COLO829 (cell line): ENCODE results near the gene TOMT.
"Not testable (repeated sequence)": the region's sequence is repeated elsewhere in the genome, so short reads cannot be mapped to it uniquely, and the experiment has no call there.

Experiments used
- DNase-seq: peaks from one replicate; pipeline ENCODE4 v3.0.0; 2012; ENCODE audit warnings: low spot score

Gene TOMT

GRCh38 chr11:72127923-72128322 lies 22.2 kb downstream of the TOMT start:
- DNase-seq = no peak

GRCh38 chr11:72129381-72129780 lies 23.7 kb downstream of the TOMT start:
- DNase-seq = no peak

GRCh38 chr11:72132646-72133045 lies 26.9 kb downstream of the TOMT start:
- no peak for DNase-seq

- DNase-seq = not testable (repeated sequence)
Observed at GRCh38 chr11:72135473-72135872, 29.7 kb downstream of the TOMT start, which contains the start of gene FOLR3. Gene FOLR3 (plus strand): TSS chr11:72135725. CDS start chr11:72135953, 228 bp downstream.

GRCh38 chr11:72135891-72136683 lies 30.4 kb downstream of the TOMT start:
- DNase-seq = no peak

GRCh38 chr11:72136684-72137262 lies 31.0 kb downstream of the TOMT start:
- no peak for DNase-seq

- DNase-seq = no peak
Observed at GRCh38 chr11:72138821-72139390, 33.2 kb downstream of the TOMT start.

GRCh38 chr11:72139500-72139899 lies 33.8 kb downstream of the TOMT start:
- DNase-seq = no peak

- no peak for DNase-seq
Observed at GRCh38 chr11:72140661-72141060, 34.9 kb downstream of the TOMT start.

- DNase-seq = peak; percentile 14
Observed at GRCh38 chr11:72141066-72141465, 35.3 kb downstream of the TOMT start.

GRCh38 chr11:72142086-72142485 lies 36.4 kb downstream of the TOMT start:
- not testable (repeated sequence) for DNase-seq

- not testable (repeated sequence) for DNase-seq
Observed at GRCh38 chr11:72142543-72142942, 36.8 kb downstream of the TOMT start.

- no peak for DNase-seq
Observed at GRCh38 chr11:72144807-72145565, 39.3 kb downstream of the TOMT start.

- no peak for DNase-seq
Observed at GRCh38 chr11:72146625-72147024, 40.9 kb downstream of the TOMT start.

GRCh38 chr11:72150882-72151281 lies 45.2 kb downstream of the TOMT start:
- DNase-seq = no peak

GRCh38 chr11:72153874-72154273 lies 48.1 kb downstream of the TOMT start:
- not testable (repeated sequence) for DNase-seq

GRCh38 chr11:72154816-72155215 lies 49.1 kb downstream of the TOMT start:
- no peak for DNase-seq

GRCh38 chr11:72155751-72156150 lies 50.0 kb downstream of the TOMT start:
- DNase-seq = no peak

GRCh38 chr11:72157131-72157530 lies 51.4 kb downstream of the TOMT start:
- DNase-seq = no peak
